GM20000 (cell line): ENCODE data around the gene NKAIN2.

Source experiments
- DNase-seq: peaks from one replicate; pipeline ENCODE4 v3.0.0; 2012; ENCODE audit warnings: low spot score
- TF ChIP-seq, protein P1 (sequence below): IDR thresholded peaks from 2 replicates; pipeline ENCODE4 v1.5.1; 2012; ENCODE audit warnings: mild to moderate bottlenecking, control low read depth; ENCODE audit errors: extremely low read depth, missing control alignments

The NKAIN2 gene

DNA sequence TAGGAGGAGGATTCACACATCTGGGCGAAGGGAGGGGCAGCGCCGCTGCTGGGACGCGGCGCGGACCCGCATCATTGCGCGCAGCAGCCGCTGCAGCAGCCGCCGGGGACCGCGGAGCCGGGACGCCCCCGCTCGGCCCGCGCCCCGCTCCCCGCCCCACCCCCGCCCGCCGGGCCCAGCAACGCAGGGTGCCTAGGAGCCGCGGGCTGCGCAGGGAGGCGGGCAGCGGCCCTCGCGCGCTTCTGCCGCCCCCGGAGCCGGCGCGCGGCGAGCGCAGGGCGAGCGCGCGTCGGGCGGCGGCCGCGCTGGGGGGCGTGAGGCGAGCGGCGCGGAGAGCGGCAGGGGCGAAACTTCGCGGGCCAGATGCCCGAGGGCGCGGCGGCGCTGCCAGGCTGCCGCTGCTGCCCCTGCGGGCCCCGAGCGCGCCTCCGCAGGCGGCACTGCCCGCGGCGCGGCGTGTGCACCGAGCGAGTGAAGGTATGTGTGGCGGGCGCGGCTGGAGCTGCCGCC lies at the start of gene NKAIN2:
TSS of gene NKAIN2 (plus strand) at position 362 of the 510 bp plus-strand sequence.
- TF ChIP-seq, protein P1, sequence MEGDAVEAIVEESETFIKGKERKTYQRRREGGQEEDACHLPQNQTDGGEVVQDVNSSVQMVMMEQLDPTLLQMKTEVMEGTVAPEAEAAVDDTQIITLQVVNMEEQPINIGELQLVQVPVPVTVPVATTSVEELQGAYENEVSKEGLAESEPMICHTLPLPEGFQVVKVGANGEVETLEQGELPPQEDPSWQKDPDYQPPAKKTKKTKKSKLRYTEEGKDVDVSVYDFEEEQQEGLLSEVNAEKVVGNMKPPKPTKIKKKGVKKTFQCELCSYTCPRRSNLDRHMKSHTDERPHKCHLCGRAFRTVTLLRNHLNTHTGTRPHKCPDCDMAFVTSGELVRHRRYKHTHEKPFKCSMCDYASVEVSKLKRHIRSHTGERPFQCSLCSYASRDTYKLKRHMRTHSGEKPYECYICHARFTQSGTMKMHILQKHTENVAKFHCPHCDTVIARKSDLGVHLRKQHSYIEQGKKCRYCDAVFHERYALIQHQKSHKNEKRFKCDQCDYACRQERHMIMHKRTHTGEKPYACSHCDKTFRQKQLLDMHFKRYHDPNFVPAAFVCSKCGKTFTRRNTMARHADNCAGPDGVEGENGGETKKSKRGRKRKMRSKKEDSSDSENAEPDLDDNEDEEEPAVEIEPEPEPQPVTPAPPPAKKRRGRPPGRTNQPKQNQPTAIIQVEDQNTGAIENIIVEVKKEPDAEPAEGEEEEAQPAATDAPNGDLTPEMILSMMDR: no peak
- peak; percentile 39 for DNase-seq

DNA sequence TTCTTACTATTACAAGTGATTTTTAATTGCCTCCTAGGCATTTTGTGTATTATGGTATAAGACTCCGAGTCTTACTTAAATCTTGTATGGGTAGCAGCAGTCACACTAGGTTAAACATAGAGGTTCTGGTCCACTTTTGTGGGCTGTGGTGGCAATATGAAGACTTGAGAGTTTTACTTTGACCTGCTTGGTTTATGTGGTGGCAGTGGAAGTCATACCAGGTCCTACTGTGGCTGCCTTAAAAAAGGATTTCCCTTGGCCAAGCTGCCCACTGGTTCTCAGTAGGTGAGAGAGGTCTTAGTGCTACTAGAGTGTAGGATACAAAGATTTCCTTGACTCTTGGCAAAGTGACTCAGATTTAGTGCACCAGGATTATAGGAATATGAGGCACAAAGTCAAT lies 44.2 kb upstream of the NKAIN2 start:
- TF ChIP-seq, protein P1: no peak
- no peak for DNase-seq

DNA sequence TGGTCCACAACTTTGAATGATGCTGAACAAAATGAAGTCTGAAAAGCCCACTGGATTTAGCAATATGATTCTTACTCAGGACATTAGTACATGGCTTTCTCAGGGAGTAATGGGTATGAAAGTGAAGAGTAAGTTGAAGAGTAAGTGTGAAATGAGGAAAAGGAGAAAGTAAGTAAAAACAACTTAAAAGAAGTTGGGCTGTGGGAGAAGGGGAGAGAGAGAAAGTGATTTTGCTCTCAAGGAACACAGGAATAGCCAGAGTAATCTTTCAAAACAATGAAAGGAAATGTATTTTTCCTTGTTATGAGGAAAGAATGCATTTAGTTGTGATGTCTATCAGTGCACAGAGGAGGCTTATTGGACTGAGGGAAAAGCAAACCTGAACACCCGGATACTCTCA lies 39.8 kb upstream of the NKAIN2 start:
- no peak for DNase-seq
- TF ChIP-seq, protein P1: no peak

DNA sequence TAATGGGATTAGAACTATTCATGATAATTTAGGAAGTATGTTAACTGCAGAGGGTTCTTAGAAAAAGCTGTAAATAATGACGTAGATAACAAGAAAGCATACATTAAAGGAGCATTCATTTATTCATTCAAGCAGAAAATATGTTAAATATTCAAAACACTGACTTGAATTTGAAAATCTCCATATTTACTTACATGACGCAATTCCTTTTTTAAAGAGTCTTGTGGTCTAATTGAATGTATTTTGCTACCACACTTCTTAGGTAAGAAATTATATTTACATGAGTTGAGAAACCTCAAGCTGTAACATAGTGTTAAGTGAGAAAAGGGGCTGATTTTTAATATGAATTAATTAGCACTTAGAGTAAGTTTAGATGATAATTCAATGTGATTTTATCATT lies 38.9 kb upstream of the NKAIN2 start:
- TF ChIP-seq, protein P1: no peak
- DNase-seq: no peak

DNA sequence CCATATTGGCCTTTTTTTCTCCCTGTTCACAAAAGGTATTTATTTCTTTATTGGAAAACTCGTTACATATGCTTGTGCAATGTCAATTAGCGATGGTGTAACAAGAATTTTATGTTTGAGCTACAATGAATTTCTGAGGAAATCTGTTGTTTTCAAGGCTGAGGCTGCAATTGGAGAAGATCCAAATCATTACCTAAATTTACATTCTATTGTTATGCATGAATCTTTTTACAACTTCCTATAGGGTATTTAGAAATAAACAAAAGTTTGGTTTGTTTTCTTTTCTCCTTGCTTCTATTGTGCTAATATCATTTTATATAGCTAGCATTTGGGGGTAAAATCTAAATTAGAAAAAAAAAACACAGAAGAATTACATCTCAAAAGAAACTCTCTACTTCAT lies 34.7 kb upstream of the NKAIN2 start:
- TF ChIP-seq, protein P1: no peak
- no peak for DNase-seq

DNA sequence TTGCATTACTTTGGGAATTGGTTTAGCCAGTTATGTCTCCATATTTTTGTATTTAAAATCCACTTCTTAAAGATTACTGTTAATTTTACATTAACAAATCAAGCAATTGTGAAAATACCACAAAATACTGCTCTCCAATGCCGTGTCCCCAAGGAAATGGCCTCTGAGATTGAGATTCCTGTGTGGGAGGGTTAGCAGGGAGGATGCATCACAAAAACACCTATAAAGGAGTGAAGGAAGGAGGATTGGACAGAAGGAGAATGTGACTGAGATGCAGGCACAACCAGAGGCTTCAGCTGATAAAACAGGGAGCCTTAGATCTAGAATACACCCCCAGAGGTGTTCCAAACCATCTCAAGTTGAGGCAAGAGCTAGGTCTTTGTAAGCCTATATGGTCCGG lies 34.2 kb upstream of the NKAIN2 start:
- TF ChIP-seq, protein P1: no peak

DNA sequence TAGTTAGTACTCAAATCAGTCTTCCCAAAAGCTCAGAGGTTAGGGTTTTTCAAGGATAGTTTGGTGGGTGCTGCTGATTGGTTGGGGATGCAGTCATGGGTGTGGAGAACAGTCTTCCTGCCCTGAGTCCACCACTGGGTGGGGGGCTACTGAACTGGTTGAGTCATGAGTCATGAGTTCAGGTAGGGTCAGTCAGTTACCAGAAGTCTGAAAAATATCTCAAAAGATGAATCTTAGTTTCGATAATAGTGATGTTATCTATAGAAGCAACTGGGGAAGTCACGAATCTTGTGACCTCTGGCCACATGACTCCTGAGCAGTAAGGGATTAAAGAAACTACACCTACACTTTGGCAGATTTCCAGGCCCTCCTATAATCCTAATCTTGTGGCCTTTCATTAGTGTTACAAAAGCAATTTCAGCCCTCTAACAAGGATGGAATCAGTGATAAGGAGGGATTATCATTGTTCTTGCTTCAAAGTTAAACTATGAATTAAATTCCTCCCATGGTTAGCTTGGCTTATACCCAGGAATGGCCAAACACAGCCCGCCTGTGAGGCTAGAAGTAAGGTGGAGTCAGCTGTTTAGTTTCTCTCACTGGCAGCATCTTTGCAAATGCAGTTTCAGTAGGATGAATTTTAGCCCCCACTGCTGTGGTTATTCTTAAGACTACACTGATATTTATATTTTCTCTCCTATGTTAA lies 33.3 kb upstream of the NKAIN2 start:
- TF ChIP-seq, protein P1: no peak
- DNase-seq: no peak

More for the DNA sequence above, 34.2 kb upstream of the NKAIN2 start:
- no peak for DNase-seq
